ENCODE data around the gene BPI. TPM values are rescaled to one million over a fixed set of nuclear protein-coding genes. Genes with fewer than 3 reads are reported as not detected.

Gene BPI
- total RNA-seq, 1 experiment from 2014 or later = not detected

DNA sequence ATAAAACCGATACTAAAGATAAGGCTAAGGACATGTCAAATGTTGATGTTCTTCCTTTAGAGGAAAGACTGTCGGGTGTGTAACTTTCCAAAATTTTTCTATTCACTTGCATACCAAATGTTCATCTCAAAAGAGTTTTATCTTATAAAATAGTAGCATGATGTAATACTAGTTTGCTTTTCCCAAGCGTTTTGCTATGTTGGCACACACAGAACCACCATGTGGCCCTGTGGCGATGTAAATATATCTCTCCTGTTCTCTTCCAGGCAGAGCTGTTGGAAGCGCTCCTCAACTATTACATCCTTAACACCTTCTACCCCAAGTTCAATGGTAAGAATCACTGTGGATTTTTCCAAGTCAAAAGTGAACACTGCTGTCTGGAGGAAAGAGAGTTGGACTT, 68.8 kb downstream of the BPI start:
- Histone ChIP-seq H2BK5ac (ENCODE audit: insufficient read length, low read length) (no peak overlapping the region), H3K9me3 (ENCODE audit: control insufficient read depth, low read depth, low read length) (no peaks in the 10 kb centered on the region), H4K91ac (ENCODE audit: insufficient read length, low read depth, low read length) (no peak overlapping the region), H3K4ac (ENCODE audit: low read depth, low read length) (no peak overlapping the region), H3K27ac (ENCODE audit: insufficient read length, low read depth, low read length) (no peak overlapping the region), H4K20me1 (ENCODE audit: control insufficient read depth, insufficient read depth, insufficient read length) (no peaks in the 10 kb centered on the region), H3T11ph (ENCODE audit: low read length) (no peak overlapping the region), H3K27me3 (ENCODE audit: insufficient read depth, low read length) (no peaks in the 10 kb centered on the region), H3K23me2 (ENCODE audit: insufficient read length, low read depth, low read length, poor library complexity, severe bottlenecking) (no peaks in the 10 kb centered on the region), H2BK12ac (ENCODE audit: insufficient read length, low read depth, low read length) (no peak overlapping the region), H4K8ac (replicated peaks; ENCODE audit: insufficient read length, low read depth, low read length) (no peak overlapping the region), H4K5ac (ENCODE audit: insufficient read length, low read depth, low read length) (no peak overlapping the region), H3K23ac (ENCODE audit: insufficient read length, low read depth, low read length) (no peak overlapping the region), H2BK120ac (ENCODE audit: low read depth, low read length, poor library complexity, severe bottlenecking) (no peak overlapping the region), H3K79me1 (ENCODE audit: insufficient read depth, low read depth, low read length, poor library complexity, severe bottlenecking) (no peaks in the 10 kb centered on the region), H3K56ac (ENCODE audit: insufficient read length, low read depth, low read length) (no peak overlapping the region), H2AK5ac (ENCODE audit: insufficient read length, low read length) (no peak overlapping the region), H3K4me2 (ENCODE audit: insufficient read depth, insufficient read length, low read length) (no peak overlapping the region), H3K14ac (ENCODE audit: insufficient read depth, low read length) (0 out of 2 replicates have a peak overlapping the region, but pooled peaks have one; percentile 49), H3K18ac (ENCODE audit: insufficient read length, low read depth, low read length) (no peak overlapping the region), H2AFZ (ENCODE audit: low read length) (no peak overlapping the region), H3K9ac (ENCODE audit: extremely low read depth, insufficient read length, low read length) (no peak overlapping the region), H3K79me2 (ENCODE audit: insufficient read depth, low read length) (no peaks in the 10 kb centered on the region), H2BK20ac (ENCODE audit: low read depth, low read length, poor library complexity, severe bottlenecking) (no peak overlapping the region), H3K4me1 (ENCODE audit: insufficient read depth, low read length) (no peaks in the 10 kb centered on the region), H2BK15ac (ENCODE audit: low read depth, low read length) (no peak overlapping the region)
- H3K27me3 Mint-ChIP-seq (ENCODE audit: low read depth) = peaks cover 11% of the 10 kb centered on the region
- no peaks in the 10 kb centered on the region; a peak in 1 of 7 replicates for H3K36me3 Mint-ChIP-seq (ENCODE audit: insufficient read depth in 1 of 3, low read depth in 3 of 3)
- WGBS (ENCODE audit: extremely low coverage, insufficient read length, low lambda C conversion rate) = no CpG with 5 or more reads among the region's 5 CpGs
- no peak overlapping the region for H3K4me3 Mint-ChIP-seq
- H3K27ac Mint-ChIP-seq = no peak overlapping the region
- peaks cover 16% of the 10 kb centered on the region in 2 experiments for H3K4me1 Mint-ChIP-seq
- TF ChIP-seq, protein P1, sequence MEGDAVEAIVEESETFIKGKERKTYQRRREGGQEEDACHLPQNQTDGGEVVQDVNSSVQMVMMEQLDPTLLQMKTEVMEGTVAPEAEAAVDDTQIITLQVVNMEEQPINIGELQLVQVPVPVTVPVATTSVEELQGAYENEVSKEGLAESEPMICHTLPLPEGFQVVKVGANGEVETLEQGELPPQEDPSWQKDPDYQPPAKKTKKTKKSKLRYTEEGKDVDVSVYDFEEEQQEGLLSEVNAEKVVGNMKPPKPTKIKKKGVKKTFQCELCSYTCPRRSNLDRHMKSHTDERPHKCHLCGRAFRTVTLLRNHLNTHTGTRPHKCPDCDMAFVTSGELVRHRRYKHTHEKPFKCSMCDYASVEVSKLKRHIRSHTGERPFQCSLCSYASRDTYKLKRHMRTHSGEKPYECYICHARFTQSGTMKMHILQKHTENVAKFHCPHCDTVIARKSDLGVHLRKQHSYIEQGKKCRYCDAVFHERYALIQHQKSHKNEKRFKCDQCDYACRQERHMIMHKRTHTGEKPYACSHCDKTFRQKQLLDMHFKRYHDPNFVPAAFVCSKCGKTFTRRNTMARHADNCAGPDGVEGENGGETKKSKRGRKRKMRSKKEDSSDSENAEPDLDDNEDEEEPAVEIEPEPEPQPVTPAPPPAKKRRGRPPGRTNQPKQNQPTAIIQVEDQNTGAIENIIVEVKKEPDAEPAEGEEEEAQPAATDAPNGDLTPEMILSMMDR (conservative IDR thresholded peaks at IDR 0.05) = no peak
- DNase-seq = no peak
- H3K9me3 Mint-ChIP-seq = 0 out of 5 replicates have a peak, but pooled peaks cover 0 to 2% of the 10 kb centered on the region in 2 experiments
